K562 (cell line): Measurements from ENCODE around the gene GLMP. TPM values are rescaled to one million over a fixed set of nuclear protein-coding genes. Genes with fewer than 3 reads are reported as not detected.

Source experiments
- ATAC-seq: fragments of 200-7000 bp; cut with Tn5 transposase; 3 replicates; pipeline ENCODE4 v1.9.1; 2020; ENCODE audit warnings: moderate library complexity
- BruUV-seq: library from RNA; stranded (reverse); fragments of 400-500 nt; replicated peaks from 2 replicates; lab custom pipeline; 2021; lab: Mats Ljungman, UMichigan
- CTCF ChIA-PET: fragments of 300-600 bp; formaldehyde crosslinking; extraction: SDS; loops from one replicate; lab custom pipeline; 2021; ENCODE audit warnings: low intra/inter-chr PET ratio; lab: Yijun Ruan, JAX
- POLR2A ChIA-PET: fragments of 300-600, 350-650 bp; sonication (Branson Sonifier 250); formaldehyde crosslinking; extraction: SDS; loops from one replicate; lab custom pipeline; 2021; ENCODE audit warnings: antibody characterized with exemption, inconsistent platforms; lab: Yijun Ruan, JAX
- DNase-seq, 4 experiments: peaks; one replicate each; pipeline versions ENCODE4 v3.0.0 to v3.0.0-alpha.2; 2011 to 2018; ENCODE audit warnings: low spot score in 3 of 4, mixed read lengths in 3 of 4; ENCODE audit errors: extremely low read depth in 1 of 4
- FAIRE-seq: peaks from 2 replicates; lab custom pipeline; 2011; peaks lifted over from hg19 to GRCh38; lab: Jason Lieb, UNC
- H2AFZ ChIP-seq: 2 replicates; pipeline ENCODE4 v1.6.0; 2011; ENCODE audit warnings: low read depth, low read length, control low read depth, inconsistent platforms
- H3K27ac ChIP-seq: fragments of 200-600 bp; 3 replicates; pipeline ENCODE4 v1.8.0; 2011; ENCODE audit warnings: low read depth, mild to moderate bottlenecking, control low read depth, inconsistent platforms, low read length, moderate library complexity, mixed read lengths; ENCODE audit errors: extremely low read depth
- H3K27me3 ChIP-seq, 2 experiments: fragments of 300-600 bp in 1 of 2; 2 replicates in 1 of 2; 3 replicates in 1 of 2; pipeline versions ENCODE4 v1.6.0 to v1.8.0; 2011; ENCODE audit warnings: inconsistent platforms in 2 of 2, low read length in 2 of 2, mild to moderate bottlenecking in 1 of 2, mixed read lengths in 1 of 2, moderate library complexity in 1 of 2; ENCODE audit not compliant: control insufficient read depth in 2 of 2, insufficient read depth in 2 of 2
- H3K36me3 ChIP-seq: fragments of 300-600 bp; 3 replicates; pipeline ENCODE4 v1.8.0; 2011; ENCODE audit warnings: mild to moderate bottlenecking, low read length, inconsistent platforms; ENCODE audit not compliant: control insufficient read depth, insufficient read depth
- H3K4me1 ChIP-seq, 2 experiments: fragments of 200-600 bp in 1 of 2; replicated peaks in 1 of 2; 2 replicates in 1 of 2; 3 replicates in 1 of 2; pipeline versions ENCODE4 v1.5.1 to v1.8.0; 2011; ENCODE audit warnings: inconsistent platforms in 2 of 2, low read length in 2 of 2, mild to moderate bottlenecking in 1 of 2, mixed read lengths in 1 of 2, moderate library complexity in 1 of 2; ENCODE audit not compliant: control insufficient read depth in 2 of 2, insufficient read depth in 2 of 2
- H3K4me2 ChIP-seq: 2 replicates; pipeline ENCODE4 v1.6.1; 2011; ENCODE audit warnings: low read length, control low read depth, inconsistent platforms, mixed read lengths; ENCODE audit not compliant: insufficient read depth
- H3K4me3 ChIP-seq: fragments of 200-600 bp; sonication (generic), shearing (Covaris generic); 2 replicates; pipeline ENCODE4 v1.5.1; 2016; ENCODE audit warnings: control low read depth, inconsistent platforms
- H3K79me2 ChIP-seq: fragments of 200-600 bp; 3 replicates; pipeline ENCODE4 v1.8.0; 2011; ENCODE audit warnings: low read length, inconsistent platforms; ENCODE audit not compliant: control insufficient read depth, insufficient read depth
- H3K9ac ChIP-seq, 2 experiments: 2 replicates each; pipeline versions ENCODE4 v1.6.0 to v1.6.1; 2011; ENCODE audit warnings: low read depth in 2 of 2, low read length in 2 of 2, control low read depth in 1 of 2, inconsistent platforms in 1 of 2, mild to moderate bottlenecking in 1 of 2, mixed read lengths in 1 of 2; ENCODE audit not compliant: insufficient read depth in 1 of 2
- H3K9me1 ChIP-seq: one replicate; pipeline ENCODE4 v1.6.0; 2011; ENCODE audit warnings: inconsistent platforms, mild to moderate bottlenecking, low read length, moderate library complexity; ENCODE audit not compliant: control insufficient read depth, insufficient read depth
- H3K9me3 ChIP-seq: replicated peaks from 2 replicates; pipeline ENCODE4 v1.5.1; 2011; ENCODE audit warnings: low read depth, low read length, inconsistent platforms; ENCODE audit not compliant: control insufficient read depth, insufficient read depth
- H4K20me1 ChIP-seq: replicated peaks from 2 replicates; pipeline ENCODE4 v1.6.1; 2011; ENCODE audit warnings: low read length, inconsistent platforms, mixed read lengths; ENCODE audit not compliant: control insufficient read depth, insufficient read depth
- AFF4 ChIP-seq: sonication (generic); formaldehyde crosslinking; IDR thresholded peaks from 2 replicates; pipeline ENCODE4 v1.8.0; 2023; ENCODE audit warnings: mild to moderate bottlenecking, missing genetic modification reagents
- CEBPG ChIP-seq, 3 experiments: fragments of 200-800 bp in 1 of 3; sonication (Bioruptor generic) in 1 of 3; sonication (generic) in 1 of 3; formaldehyde crosslinking in 1 of 3; IDR thresholded peaks in 2 of 3; conservative IDR thresholded peaks in 1 of 3; 2 replicates each; pipeline versions ENCODE4 v1.6.1 to v1.8.0; 2016 to 2022; ENCODE audit warnings: missing compliant biosample characterization in 2 of 3, missing genetic modification characterization in 2 of 3, mild to moderate bottlenecking in 1 of 3, missing genetic modification reagents in 1 of 3
- HNRNPL ChIP-seq: fragments of 200-400 bp; formaldehyde crosslinking; IDR thresholded peaks from 2 replicates; pipeline ENCODE4 v1.6.1; 2017; ENCODE audit warnings: low read depth, mild to moderate bottlenecking, low read length
- HSF4 ChIP-seq: fragments of 250-450 bp; sonication (Bioruptor Pico); IDR thresholded peaks from 2 replicates; pipeline ENCODE4 v2.1.2; 2022; ENCODE audit warnings: mild to moderate bottlenecking, moderate library complexity, borderline replicate concordance
- KHSRP ChIP-seq: fragments of 450-650 bp; IDR thresholded peaks from 2 replicates; pipeline ENCODE4 v1.6.1; 2017
- MCM2 ChIP-seq: fragments of 450-650 bp; IDR thresholded peaks from 2 replicates; pipeline ENCODE4 v1.6.1; 2017; ENCODE audit warnings: low read depth, mild to moderate bottlenecking
- MED1 ChIP-seq: sonication (generic); formaldehyde crosslinking; IDR thresholded peaks from 2 replicates; pipeline ENCODE4 v1.8.1; 2023; ENCODE audit warnings: missing genetic modification reagents, borderline replicate concordance
- NCOA6 ChIP-seq: fragments of 450-650 bp; IDR thresholded peaks from 2 replicates; pipeline ENCODE4 v1.6.1; 2017; ENCODE audit warnings: mild to moderate bottlenecking
- SAFB ChIP-seq: fragments of 200-400 bp; formaldehyde crosslinking; IDR thresholded peaks from 2 replicates; pipeline ENCODE4 v1.6.1; 2017; ENCODE audit warnings: low read depth, low read length, borderline replicate concordance
- U2AF1 ChIP-seq: fragments of 200-400 bp; formaldehyde crosslinking; optimal IDR thresholded peaks from 2 replicates; pipeline ENCODE3; 2017; ENCODE audit warnings: mild to moderate bottlenecking, low read depth, low read length, moderate library complexity
- XRCC4 ChIP-seq: IDR thresholded peaks from one replicate; pipeline ENCODE4 v1.6.1; 2011; ENCODE audit not compliant: insufficient read depth, insufficient read length; ENCODE audit errors: extremely low read depth
- ZNF146 ChIP-seq: IDR thresholded peaks from one replicate; pipeline ENCODE4 v1.6.1; 2018; ENCODE audit warnings: missing compliant biosample characterization; ENCODE audit not compliant: unreplicated experiment
- ZNF395 ChIP-seq: fragments of 200-800 bp; sonication (Bioruptor generic); IDR thresholded peaks from 2 replicates; pipeline ENCODE4 v1.6.1; 2017; ENCODE audit warnings: missing genetic modification characterization, missing compliant biosample characterization
- ZNF717 ChIP-seq: fragments of 250-450 bp; sonication (Bioruptor Pico); IDR thresholded peaks from 2 replicates; pipeline ENCODE4 v1.5.0; 2021
- ZNF77 ChIP-seq: fragments of 250-450 bp; sonication (Bioruptor Pico); IDR thresholded peaks from 2 replicates; pipeline ENCODE4 v1.5.0; 2020
- ZNF79 ChIP-seq: fragments of 250-450 bp; sonication (Bioruptor Pico); IDR thresholded peaks from 2 replicates; pipeline ENCODE4 v1.4.0; 2020; ENCODE audit warnings: low read depth, mild to moderate bottlenecking, moderate library complexity
- WGBS: fragments of 100-300 bp; shearing (Covaris generic); methylation state at CpG from one replicate; pipeline ENCODE4 v1.1.6; 2016; ENCODE audit warnings: low coverage, mixed read lengths; ENCODE audit not compliant: insufficient coverage; ENCODE audit errors: missing lambda C conversion rate; 5-methylcytosine and 5-hydroxymethylcytosine counted together
- in situ Hi-C: fragments of 300-500 bp; cut with MboI; formaldehyde crosslinking; loops from 4 replicates; pipeline ENCODE4 v1.15.0; 2018; ENCODE audit warnings: inconsistent platforms, mixed read lengths
- intact Hi-C: fragments of 100-400 bp; cut with micrococcal nuclease; formaldehyde crosslinking; loops from 2 replicates; pipeline ENCODE4 v1.14.2; 2022
- polyA plus RNA-seq, 8 experiments: library from polyadenylated mRNA; depleted of rRNA in 4 of 8; stranded (reverse) in 5 of 8; unstranded in 3 of 8; fragments of >200 nt; fragmentation: Nextera tagmentation in 2 of 8; fragmentation: Illumina TruSeq in 1 of 8; extraction: Ambion mirVana in 2 of 8; extraction: Trizol in 1 of 8; gene quantifications; 2 replicates each; pipeline versions ENCODE4 v1.2.1 to v1.2.3, GENCODE V29; 2011 to 2014; ENCODE audit warnings: inconsistent platforms in 1 of 8, missing spikeins in 1 of 8
- total RNA-seq, 7 experiments: library from RNA; depleted of rRNA in 6 of 7; stranded (reverse); fragments of >200 nt in 6 of 7; fragmentation: Illumina TruSeq in 2 of 7; extraction: Trizol in 2 of 7; gene quantifications; 2 replicates each; pipeline versions ENCODE4 v1.2.1 to v1.2.3, GENCODE V29; 2011 to 2021; ENCODE audit warnings: low replicate concordance in 1 of 7
- TF ChIP-seq, protein P1 (sequence below): sonication (generic); formaldehyde crosslinking; IDR thresholded peaks from 2 replicates; pipeline ENCODE4 v1.8.1; 2023; ENCODE audit warnings: mild to moderate bottlenecking, missing genetic modification reagents

GLMP gene
- total and polyA plus RNA-seq, 9 of the 15 experiments (the other 6 are each of a cell fraction or from before 2014, with no cell fraction given), result 8.3 to 28.2 (median 22.4) TPM

- Histone ChIP-seq H3K9ac (peak overlapping the region in 1 of 2 experiments; percentile 67; a peak in 1 of 4 replicates), H3K4me2 (no peak overlapping the region), H2AFZ (no peak overlapping the region), H3K36me3 (peaks cover 33% of the 10 kb centered on the region), H3K27me3 (no peaks in the 10 kb centered on the region), H3K9me3 (no peaks in the 10 kb centered on the region), H3K4me1 (peaks cover 6 to 10% of the 10 kb centered on the region in 2 experiments; a peak in 4 of 5 replicates), H4K20me1 (peaks cover 6% of the 10 kb centered on the region; the same call in 1 of the 2 replicates), H3K4me3 (no peak overlapping the region), H3K79me2 (peaks cover 39% of the 10 kb centered on the region), H3K9me1 (no peaks in the 10 kb centered on the region), H3K27ac (no peak overlapping the region)
- in situ Hi-C loops (no loop called here), intact Hi-C loops (no loop called here)
- ChIA-PET POLR2A (interaction anchor here (0.6 to 6.3 kb wide), 5 partner anchors 11 to 157 kb away, joined by 3 to 63 read pairs (median 3); partner anchors contain the start of genes GLMP and VHLL), CTCF (no interaction called here)
- FAIRE-seq, result no peak
- WGBS, result 57% methylated on average over 4 of the region's 4 CpGs
- BruUV-seq, result no TSS peak
- ATAC-seq, result no peak
- DNase-seq, result no peak
- TF ChIP-seq HNRNPL (no peak), ZNF395 (CRISPR knock-in tag) (no peak), ZNF79 (no peak), KHSRP (no peak), U2AF1 (no peak), ZNF717 (no peak), ZNF146 (CRISPR knock-in tag) (no peak), XRCC4 (no peak), MED1 (no peak), ZNF77 (CRISPR knock-in tag) (no peak), SAFB (no peak), MCM2 (no peak), NCOA6 (no peak), CEBPG (CRISPR knock-in tag; IDR thresholded peaks at IDR 0.05) (no peak), CEBPG (tag; conservative IDR thresholded peaks at IDR 0.05 in 1 of 2, IDR thresholded peaks at IDR 0.05 in 1 of 2) (no peak), HSF4 (CRISPR knock-in tag) (no peak), AFF4 (no peak)
- TF ChIP-seq, protein P1, sequence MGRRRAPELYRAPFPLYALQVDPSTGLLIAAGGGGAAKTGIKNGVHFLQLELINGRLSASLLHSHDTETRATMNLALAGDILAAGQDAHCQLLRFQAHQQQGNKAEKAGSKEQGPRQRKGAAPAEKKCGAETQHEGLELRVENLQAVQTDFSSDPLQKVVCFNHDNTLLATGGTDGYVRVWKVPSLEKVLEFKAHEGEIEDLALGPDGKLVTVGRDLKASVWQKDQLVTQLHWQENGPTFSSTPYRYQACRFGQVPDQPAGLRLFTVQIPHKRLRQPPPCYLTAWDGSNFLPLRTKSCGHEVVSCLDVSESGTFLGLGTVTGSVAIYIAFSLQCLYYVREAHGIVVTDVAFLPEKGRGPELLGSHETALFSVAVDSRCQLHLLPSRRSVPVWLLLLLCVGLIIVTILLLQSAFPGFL (CRISPR knock-in tag), result no peak
These were observed 10.7 kb downstream of the GLMP start for GRCh38 chr1:156284757-156285156.
